Glutamatergic neuron (in vitro differentiated cells): ENCODE data around the gene NCSTN. TPM values are rescaled to one million over a fixed set of nuclear protein-coding genes. Genes with fewer than 3 reads are reported as not detected.

ENCODE experiments used
- DNase-seq: peaks from one replicate; pipeline ENCODE4 v3.0.0; 2022
- H3K27ac Mint-ChIP-seq: one replicate; pipeline ENCODE4 v1.8.0; 2020; ENCODE audit warnings: mild to moderate bottlenecking, mixed read lengths, inconsistent platforms; ENCODE audit not compliant: unreplicated experiment
- H3K27me3 Mint-ChIP-seq: one replicate; pipeline ENCODE4 v1.8.0; 2020; ENCODE audit warnings: mild to moderate bottlenecking, moderate library complexity, mixed read lengths, inconsistent platforms; ENCODE audit not compliant: unreplicated experiment
- H3K36me3 Mint-ChIP-seq: one replicate; pipeline ENCODE4 v1.8.0; 2020; ENCODE audit warnings: mild to moderate bottlenecking, mixed read lengths, inconsistent platforms; ENCODE audit not compliant: unreplicated experiment
- H3K4me1 Mint-ChIP-seq: one replicate; pipeline ENCODE4 v1.8.0; 2020; ENCODE audit warnings: mild to moderate bottlenecking, low read depth, mixed read lengths, inconsistent platforms; ENCODE audit not compliant: unreplicated experiment
- H3K4me3 Mint-ChIP-seq: one replicate; pipeline ENCODE4 v1.8.0; 2020; ENCODE audit warnings: mild to moderate bottlenecking, mixed read lengths, inconsistent platforms; ENCODE audit not compliant: unreplicated experiment
- H3K9me3 Mint-ChIP-seq: one replicate; pipeline ENCODE4 v1.8.0; 2020; ENCODE audit warnings: mild to moderate bottlenecking, moderate library complexity, mixed read lengths, inconsistent platforms; ENCODE audit not compliant: unreplicated experiment
- total RNA-seq: library from RNA; stranded (reverse); fragmentation: NEBNext Ultra II Directional; extraction: Animal tissue kit (Norgen Biotek cat#: 25700); gene quantifications from one replicate; pipeline ENCODE4 v1.2.1, GENCODE V29; 2021; ENCODE audit not compliant: unreplicated experiment
- TF ChIP-seq, protein P1 (sequence below): fragments of 200-600 bp; sonication (generic); IDR thresholded peaks from one replicate; pipeline ENCODE4 v1.5.0; 2021; ENCODE audit not compliant: partially characterized antibody, unreplicated experiment

NCSTN gene
- total RNA-seq, 1 donor from 2014 or later: 121 TPM

- H3K36me3 Mint-ChIP-seq: peaks cover 18% of the 10 kb centered on the region
- H3K27ac Mint-ChIP-seq: peak overlapping the region; percentile 11
- peaks cover 33% of the 10 kb centered on the region for H3K4me1 Mint-ChIP-seq
- H3K27me3 Mint-ChIP-seq: peaks cover 4% of the 10 kb centered on the region
- H3K4me3 Mint-ChIP-seq: no peak overlapping the region
- peaks cover 5% of the 10 kb centered on the region for H3K9me3 Mint-ChIP-seq
- TF ChIP-seq, protein P1, sequence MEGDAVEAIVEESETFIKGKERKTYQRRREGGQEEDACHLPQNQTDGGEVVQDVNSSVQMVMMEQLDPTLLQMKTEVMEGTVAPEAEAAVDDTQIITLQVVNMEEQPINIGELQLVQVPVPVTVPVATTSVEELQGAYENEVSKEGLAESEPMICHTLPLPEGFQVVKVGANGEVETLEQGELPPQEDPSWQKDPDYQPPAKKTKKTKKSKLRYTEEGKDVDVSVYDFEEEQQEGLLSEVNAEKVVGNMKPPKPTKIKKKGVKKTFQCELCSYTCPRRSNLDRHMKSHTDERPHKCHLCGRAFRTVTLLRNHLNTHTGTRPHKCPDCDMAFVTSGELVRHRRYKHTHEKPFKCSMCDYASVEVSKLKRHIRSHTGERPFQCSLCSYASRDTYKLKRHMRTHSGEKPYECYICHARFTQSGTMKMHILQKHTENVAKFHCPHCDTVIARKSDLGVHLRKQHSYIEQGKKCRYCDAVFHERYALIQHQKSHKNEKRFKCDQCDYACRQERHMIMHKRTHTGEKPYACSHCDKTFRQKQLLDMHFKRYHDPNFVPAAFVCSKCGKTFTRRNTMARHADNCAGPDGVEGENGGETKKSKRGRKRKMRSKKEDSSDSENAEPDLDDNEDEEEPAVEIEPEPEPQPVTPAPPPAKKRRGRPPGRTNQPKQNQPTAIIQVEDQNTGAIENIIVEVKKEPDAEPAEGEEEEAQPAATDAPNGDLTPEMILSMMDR: no peak
- no peak for DNase-seq
Measured at GRCh38 chr1:160353223-160353622, 10.0 kb downstream of the NCSTN start.

DNA sequence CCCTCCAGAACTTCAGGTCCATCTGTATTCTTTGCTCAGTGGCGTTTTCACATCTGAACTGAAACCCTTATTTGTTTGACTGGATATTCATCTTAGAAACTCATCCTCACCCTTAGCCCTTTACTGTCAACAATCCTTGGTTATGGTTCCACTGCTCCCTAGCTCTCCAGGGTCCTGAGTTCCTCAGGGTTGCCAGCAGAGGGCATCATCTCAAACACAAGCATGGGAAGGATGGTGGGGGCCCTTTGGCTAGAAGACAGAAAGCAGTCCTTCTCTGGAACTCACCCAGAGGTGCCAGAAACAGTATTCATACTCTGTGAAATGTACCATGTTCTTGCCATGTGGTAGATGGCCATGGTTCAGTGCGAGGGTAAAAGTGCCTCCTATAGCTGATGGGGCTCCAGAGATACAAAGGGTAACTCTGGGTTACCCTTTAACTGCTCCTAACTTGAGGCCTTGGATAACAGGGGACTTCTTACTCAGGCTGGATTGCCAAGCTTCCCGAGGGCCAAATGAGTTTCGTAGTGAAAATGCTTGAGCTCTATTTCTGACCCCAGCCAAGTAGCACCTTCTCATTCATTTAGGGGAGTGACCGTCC is 11.3 kb downstream of the NCSTN start:
- H3K4me3 Mint-ChIP-seq: peak overlapping the region; percentile 37
- peaks cover 43% of the 10 kb centered on the region for H3K4me1 Mint-ChIP-seq
- peak overlapping the region; percentile 72 for H3K27ac Mint-ChIP-seq
- TF ChIP-seq, protein P1: peak; percentile 46
- H3K27me3 Mint-ChIP-seq: peaks cover 8% of the 10 kb centered on the region
- DNase-seq: peak; percentile 49
- peaks cover 5% of the 10 kb centered on the region for H3K9me3 Mint-ChIP-seq
- peaks cover 18% of the 10 kb centered on the region for H3K36me3 Mint-ChIP-seq

GRCh38 chr1:160357286-160358002 is 14.3 kb downstream of the NCSTN start:
- TF ChIP-seq, protein P1: no peak
- DNase-seq: no peak
- peak overlapping the region; percentile 92 for H3K27ac Mint-ChIP-seq
- H3K4me3 Mint-ChIP-seq: peak overlapping the region; percentile 59
- H3K9me3 Mint-ChIP-seq: peaks cover 24% of the 10 kb centered on the region
- peaks cover 68% of the 10 kb centered on the region for H3K4me1 Mint-ChIP-seq
- H3K36me3 Mint-ChIP-seq: peaks cover 18% of the 10 kb centered on the region
- peaks cover 20% of the 10 kb centered on the region for H3K27me3 Mint-ChIP-seq

DNA sequence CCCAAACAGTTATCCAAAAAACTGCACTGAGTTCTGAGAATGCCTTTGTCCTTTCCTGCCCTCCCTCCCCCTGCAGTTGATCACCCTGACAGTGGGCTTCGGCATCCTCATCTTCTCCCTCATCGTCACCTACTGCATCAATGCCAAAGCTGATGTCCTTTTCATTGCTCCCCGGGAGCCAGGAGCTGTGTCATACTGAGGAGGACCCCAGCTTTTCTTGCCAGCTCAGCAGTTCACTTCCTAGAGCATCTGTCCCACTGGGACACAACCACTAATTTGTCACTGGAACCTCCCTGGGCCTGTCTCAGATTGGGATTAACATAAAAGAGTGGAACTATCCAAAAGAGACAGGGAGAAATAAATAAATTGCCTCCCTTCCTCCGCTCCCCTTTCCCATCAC is 14.9 kb downstream of the NCSTN start:
- no peak for DNase-seq
- Mint-ChIP-seq H3K4me1 (peaks cover 72% of the 10 kb centered on the region), H3K27ac (peak overlapping the region; percentile 92), H3K4me3 (peak overlapping the region; percentile 76), H3K9me3 (peaks cover 31% of the 10 kb centered on the region), H3K36me3 (peaks cover 18% of the 10 kb centered on the region), H3K27me3 (peaks cover 25% of the 10 kb centered on the region)
- TF ChIP-seq, protein P1: no peak
